ENCODE measurements around the gene EXOC3L4.

Gene EXOC3L4

GRCh38 chr14:103133210-103134140, 39.0 kb downstream of the EXOC3L4 start:
- DNase-seq (ENCODE audit: low spot score) = no peak

DNA sequence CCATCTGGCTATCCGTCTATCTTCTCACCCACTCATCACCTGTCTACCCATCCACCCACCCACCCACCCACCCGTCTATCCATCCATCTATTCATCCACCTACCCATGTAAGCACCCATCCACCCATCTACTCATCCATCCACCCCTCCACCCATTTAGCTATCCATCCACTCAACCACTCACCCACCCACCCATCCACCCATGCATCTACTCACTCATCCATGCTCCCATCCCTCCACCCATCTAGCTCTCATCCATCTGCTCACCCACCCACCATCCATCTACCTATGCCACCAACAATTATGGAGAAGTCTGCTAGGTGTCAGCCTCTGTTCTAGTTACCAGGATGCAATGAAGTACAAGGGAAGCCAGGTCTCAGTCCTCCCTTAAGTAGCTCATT, 39.9 kb downstream of the EXOC3L4 start:
- DNase-seq (ENCODE audit: low spot score) = no peak

- no peak for DNase-seq (ENCODE audit: low spot score)
These were observed 40.4 kb downstream of the EXOC3L4 start for GRCh38 chr14:103134919-103135318.

DNA sequence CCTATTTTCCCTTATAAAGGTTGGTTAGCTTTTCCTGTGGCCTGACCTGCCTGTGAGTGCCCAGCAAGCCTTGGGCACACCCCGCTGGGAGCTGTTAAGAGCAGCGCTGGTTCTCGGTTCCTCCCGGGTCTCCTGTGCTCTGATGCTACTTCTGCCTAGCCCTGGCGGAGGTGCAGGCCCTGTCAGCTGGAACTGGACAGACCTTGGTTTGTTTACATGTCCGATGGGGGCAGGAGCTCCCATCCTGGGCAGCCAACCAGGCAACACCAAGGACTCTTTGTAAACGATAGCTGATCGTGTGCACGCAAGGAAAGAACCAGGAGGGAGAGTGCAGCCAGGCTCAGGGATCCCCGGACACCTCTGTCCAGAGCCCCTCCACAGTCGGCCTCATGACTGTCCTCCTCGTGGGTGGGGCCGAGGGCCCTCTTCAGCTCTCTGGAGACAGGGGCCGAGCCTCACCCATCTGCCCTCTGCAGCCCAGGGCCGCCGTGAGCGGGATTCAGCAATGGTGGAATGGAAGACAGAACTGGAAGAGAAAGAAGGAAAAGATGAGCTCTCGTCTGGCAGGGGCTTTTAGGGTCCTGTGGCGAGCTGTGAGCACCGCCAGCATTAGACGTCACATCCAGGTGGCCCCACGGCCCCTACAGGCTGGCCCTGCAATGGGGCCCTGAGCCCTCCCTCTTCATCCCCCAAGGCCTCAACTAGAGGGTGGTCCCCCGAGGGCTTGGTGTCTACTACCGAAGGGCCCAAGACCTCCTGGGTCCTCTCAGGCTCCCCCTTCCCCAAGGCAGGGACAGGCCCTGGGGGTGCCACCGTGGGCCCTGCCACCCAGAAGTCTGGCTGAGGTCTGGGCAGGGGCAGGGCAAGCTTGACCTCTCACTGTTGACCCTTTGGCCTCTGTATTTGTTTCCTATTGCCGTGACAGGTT, 41.1 kb downstream of the EXOC3L4 start:
- no peak for DNase-seq (ENCODE audit: low spot score)

- no peak for DNase-seq (ENCODE audit: low spot score)
These were observed 42.1 kb downstream of the EXOC3L4 start for GRCh38 chr14:103136388-103137271.

DNA sequence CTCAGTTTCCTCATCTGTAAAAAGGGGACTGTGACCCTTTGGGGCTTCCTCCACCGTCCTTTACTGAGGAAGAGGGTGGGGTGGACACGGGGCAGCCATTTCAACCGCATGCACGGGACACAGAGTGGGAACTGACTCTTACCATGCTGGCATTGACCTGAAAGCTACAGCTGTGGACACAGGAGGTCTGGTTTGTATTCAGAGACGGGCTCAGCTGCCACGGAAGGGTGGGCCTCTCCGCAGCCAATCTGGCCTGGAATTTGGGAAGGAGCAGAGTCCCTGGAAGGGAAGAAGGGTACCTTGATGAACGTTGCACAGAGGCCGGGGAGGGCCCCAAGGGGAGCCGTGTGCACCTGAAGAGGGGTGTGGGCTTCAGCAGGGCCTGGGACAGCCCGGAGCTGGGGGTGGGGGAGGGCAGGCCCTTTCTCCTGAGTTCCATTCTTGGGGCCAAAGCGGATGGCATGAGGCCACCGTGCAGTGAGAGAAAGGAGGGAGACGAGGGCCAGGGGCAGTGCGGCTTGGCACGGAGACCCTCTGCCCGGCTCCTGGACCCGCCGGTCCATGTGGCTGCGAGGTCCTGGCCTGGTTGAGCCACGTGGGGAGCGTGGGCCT, 43.3 kb downstream of the EXOC3L4 start:
- no peak for DNase-seq (ENCODE audit: low spot score)

DNA sequence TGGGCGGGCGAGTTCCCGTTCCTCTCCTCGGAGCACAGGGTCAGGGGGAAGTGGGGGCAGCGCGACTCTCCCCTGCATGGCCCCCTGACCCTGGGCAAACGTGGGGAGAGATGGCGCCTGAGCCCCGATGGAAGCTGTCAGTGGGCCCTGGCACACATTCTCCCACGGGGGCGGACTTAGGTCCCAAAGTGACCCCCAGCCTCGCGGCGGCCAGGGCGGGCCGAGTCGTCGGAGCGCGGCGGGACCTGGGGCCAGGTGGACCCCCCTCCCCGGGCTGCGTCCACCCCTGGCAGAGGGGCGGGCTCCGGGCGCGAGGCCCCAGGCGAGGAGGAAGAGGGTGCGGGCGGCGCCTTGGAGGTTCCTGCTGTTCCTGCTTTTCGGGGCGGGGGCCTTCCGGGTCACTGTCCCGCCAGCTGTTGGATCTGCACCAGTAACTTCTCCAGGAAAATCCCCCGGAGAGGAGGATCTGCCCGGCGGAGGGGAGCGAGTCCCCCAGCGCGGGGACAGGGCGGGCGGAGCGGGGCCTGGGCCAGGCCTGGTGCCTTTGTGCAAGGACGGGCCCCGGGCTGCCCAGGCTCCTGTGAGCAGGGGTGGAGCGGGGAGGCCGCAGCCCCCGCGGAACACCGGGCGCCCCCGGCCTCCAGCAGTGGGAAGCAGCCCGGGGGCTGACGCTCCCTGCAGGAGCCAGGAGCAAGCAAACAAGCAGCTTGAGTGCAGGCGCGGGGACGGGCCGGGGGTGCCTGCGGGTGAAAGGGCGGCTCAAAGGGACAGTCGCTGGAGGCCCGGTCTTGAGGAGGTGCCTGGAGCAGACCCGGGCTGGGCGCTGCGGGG, 44.0 kb downstream of the EXOC3L4 start:
- no peak for DNase-seq (ENCODE audit: low spot score)

DNA sequence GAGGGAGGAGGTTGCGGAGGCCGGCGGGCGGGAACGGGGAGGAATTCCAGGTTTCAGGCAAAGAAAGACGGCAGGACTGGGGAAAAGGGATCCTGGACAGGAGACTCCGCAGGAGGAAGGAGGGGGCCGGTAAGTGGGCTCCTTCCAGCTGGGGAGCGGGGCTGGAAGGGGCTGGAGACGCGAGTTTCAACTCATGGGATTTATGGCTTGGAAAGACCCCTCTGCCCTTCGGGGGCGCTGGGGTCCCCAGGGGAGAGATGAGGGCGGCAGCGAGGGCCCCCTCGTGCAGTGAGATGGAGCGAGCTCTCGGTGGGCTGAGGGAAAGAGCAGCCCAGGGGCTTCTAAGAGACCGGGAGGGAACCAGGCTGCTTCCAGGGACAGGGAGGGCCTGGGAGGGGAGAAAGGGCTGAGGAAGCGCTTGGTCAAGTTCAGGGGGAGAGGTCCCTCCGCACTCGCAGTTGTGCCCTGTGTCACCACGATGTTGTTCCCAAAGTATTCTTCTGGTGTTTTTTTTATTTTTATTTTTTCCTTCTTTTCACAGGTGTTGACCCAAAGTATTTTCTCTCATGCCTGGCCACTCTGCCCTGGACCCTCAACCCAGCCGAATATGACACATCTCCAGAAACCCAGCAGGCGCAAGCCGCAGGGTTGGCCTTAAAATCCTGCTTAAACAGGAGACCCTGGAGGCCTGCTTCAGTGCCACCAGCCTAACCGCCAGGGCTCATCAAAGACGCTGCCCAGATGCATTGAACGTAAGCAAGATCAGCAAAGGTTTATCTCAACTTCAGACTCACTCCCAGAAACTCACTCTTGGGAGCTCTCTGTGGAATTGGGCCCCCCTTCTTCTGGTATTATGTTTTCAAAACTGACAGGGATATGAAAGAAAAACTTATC, 44.9 kb downstream of the EXOC3L4 start:
- DNase-seq (ENCODE audit: low spot score) = no peak

DNA sequence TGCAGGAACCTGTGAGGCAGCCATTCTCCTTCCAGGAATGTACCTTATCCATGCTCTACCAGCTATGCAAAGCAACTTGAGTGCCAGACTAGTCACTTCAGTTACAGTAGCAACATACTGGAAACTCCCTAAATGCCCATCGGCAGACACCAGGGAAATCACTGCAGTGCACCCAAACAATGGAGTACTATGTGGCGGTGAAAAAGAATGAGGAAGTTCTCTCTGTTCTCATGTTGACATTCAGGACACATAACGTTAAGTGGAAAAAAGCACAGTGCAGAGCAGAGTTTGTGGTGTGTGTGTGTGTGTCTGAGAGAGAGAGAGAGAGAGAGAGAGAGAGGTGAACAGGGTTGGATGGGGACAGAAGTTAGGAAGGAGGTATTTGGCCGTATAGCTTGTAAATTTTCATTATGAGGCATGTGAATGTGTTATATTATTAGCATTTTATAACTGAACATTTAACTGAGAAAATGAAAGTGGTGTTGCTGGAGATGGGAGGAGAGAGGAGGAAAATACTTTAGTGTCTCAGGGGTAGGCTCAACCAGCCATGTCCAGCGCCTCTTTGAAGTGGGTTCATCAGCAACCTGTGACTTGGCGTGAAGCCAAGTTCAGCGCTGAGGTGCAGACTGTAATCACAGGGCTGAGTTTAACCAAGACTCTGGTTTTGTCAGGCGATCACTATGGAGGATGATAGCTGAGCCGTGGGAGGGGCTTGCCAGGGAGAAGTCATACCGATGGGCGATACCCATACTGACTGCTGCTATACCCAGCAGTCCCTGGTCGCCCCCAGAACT, 46.0 kb downstream of the EXOC3L4 start:
- no peak for DNase-seq (ENCODE audit: low spot score)

- peak; percentile 91 for DNase-seq (ENCODE audit: low spot score)
These were observed 46.7 kb downstream of the EXOC3L4 start for GRCh38 chr14:103141117-103141796.

DNA sequence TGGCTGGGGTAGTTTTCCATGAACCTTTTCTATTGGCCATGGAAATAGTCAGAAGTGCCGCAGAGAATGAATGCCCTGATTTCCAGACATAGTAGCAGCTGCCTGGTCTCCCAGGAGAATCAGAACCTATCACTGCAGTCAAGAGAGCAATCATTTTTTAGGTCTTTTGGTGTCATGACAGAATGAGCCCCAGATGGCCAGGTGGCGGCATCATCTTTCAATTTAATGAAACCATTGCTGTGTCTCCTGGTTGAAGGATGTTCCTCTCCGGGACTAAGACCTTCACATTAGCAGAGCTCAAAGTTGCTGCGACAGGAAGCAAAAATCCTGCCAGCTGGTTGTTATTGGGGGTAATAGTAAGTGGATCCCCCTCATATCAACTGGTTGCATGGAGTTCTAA, 47.5 kb downstream of the EXOC3L4 start:
- DNase-seq (ENCODE audit: low spot score) = no peak

DNA sequence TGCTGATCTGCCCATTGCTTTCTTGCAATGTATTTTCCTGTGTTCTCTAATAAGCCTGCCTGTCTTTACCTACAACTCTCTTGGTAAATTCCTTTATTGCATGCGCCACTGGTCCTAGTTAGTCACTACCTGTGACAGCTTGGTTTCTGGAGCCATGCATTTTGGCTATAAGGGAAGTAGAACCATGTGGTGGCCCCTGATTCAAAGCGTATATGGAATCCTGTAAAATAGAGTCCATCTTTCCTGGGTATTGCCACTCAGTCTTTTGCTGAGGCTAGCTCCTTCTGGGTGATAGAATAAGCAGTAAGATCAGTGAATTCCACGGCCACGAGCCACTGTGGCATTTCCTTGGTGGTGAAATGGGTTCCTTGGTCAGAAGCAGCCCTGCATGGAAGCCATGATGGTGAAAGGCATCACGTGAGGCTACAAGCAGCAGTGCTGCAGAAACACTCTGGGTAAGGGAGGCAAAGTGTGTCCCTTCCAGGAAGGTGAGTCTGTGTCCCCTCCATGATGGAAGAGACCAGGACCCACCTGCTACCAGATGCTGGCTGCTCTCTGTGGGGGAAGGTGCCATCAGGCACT, 48.3 kb downstream of the EXOC3L4 start:
- DNase-seq (ENCODE audit: low spot score) = no peak

GRCh38 chr14:103143506-103143905, 49.0 kb downstream of the EXOC3L4 start:
- DNase-seq (ENCODE audit: low spot score) = no peak

DNA sequence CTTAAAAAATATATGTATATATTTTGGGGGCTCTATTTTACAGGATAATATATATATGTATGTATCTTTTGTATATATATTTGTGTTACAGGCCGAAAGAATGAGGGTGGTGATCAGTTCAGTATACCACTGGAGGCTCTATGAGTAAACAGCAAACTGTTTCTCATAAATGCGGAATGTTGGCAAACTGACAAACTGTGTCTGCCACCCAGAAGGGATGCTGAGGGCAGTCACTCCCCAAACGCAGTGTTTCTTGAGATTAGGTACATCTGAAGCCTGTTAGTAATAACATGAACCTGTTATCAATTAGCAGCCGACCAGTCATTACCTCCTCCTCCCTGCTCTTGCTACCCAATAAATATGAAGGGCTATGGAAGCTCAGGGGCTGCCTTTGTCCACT, 49.6 kb downstream of the EXOC3L4 start:
- no peak for DNase-seq (ENCODE audit: low spot score)

DNA sequence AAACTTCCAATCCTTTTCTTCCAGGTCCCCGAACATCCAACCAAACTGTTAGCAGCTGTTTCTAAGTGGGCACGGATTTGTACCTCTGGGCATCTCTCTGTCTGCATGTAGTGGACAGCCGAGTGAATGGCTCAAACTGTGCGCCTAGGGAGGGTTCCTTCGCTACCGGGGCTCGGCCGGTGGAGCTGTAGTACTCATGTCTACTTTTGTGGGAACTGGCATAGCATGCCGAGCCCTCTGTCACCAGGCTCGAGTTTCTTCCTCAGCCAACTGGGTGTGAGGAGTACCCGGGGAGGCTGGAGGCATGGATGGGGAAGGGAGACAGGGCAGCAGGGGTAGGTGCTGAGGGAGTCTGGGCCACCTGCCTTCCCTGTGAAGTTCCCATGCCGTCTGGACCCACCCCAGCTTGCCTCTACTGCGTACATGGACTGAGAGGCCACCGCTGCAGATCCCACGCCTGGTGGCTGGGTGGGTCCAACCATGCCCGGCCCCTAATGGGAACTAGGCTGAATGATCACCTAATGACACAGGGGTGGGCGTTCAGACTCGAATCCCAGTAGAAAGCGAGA, 51.7 kb downstream of the EXOC3L4 start:
- no peak for DNase-seq (ENCODE audit: low spot score)

GRCh38 chr14:103149351-103150237, 55.1 kb downstream of the EXOC3L4 start:
- no peak for DNase-seq (ENCODE audit: low spot score)
